A549 (cell line): Measurements from ENCODE around the gene S100A8. TPM values are rescaled to one million over a fixed set of nuclear protein-coding genes. Genes with fewer than 3 reads are reported as not detected.

Source experiments
- ATAC-seq, 2 experiments: fragments of 200-7000 bp in 1 of 2; fragments of >200 bp in 1 of 2; cut with Nextera tagmentation in 1 of 2; cut with Tn5 transposase in 1 of 2; 3 replicates each; pipeline versions ENCODE4 v1.8.0 to v1.9.1; 2018 to 2020; ENCODE audit warnings: mild to moderate bottlenecking in 1 of 2, moderate library complexity in 1 of 2
- CTCF ChIA-PET: fragments of 300-600 bp; sonication (Branson Sonifier 250); formaldehyde crosslinking; extraction: SDS; loops from one replicate; lab custom pipeline; 2021; ENCODE audit warnings: antibody characterized with exemption, inconsistent platforms; lab: Yijun Ruan, JAX
- POLR2A ChIA-PET: fragments of 350-600 bp; formaldehyde crosslinking; extraction: SDS; loops from one replicate; lab custom pipeline; 2021; ENCODE audit warnings: antibody characterized with exemption, inconsistent platforms; lab: Yijun Ruan, JAX
- DNase-seq, 2 experiments: peaks; one replicate each; pipeline versions ENCODE4 v3.0.0 to v3.0.0-alpha.2; 2011 to 2016; ENCODE audit warnings: low read depth in 1 of 2, low spot score in 1 of 2
- FAIRE-seq: peaks from 2 replicates; lab custom pipeline; 2011; peaks lifted over from hg19 to GRCh38; lab: Jason Lieb, UNC
- H3K27ac ChIP-seq, 2 experiments: fragments of >200 bp; sonication (Bioruptor Twin); formaldehyde crosslinking; 3 replicates each; pipeline ENCODE4 v1.5.1; 2016 to 2017
- H3K4me1 ChIP-seq: fragments of >200 bp; sonication (Bioruptor Twin); formaldehyde crosslinking; 3 replicates; pipeline ENCODE4 v1.6.1; 2016
- H3K4me2 ChIP-seq: fragments of >200 bp; sonication (Bioruptor Twin); formaldehyde crosslinking; 3 replicates; pipeline ENCODE4 v1.6.1; 2016
- H3K4me3 ChIP-seq: fragments of >200 bp; sonication (Bioruptor Twin); formaldehyde crosslinking; 3 replicates; pipeline ENCODE4 v1.5.1; 2016
- H3K9me3 ChIP-seq: fragments of >200 bp; sonication (Bioruptor Twin); formaldehyde crosslinking; 3 replicates; pipeline ENCODE4 v1.6.1; 2016
- BHLHE40 ChIP-seq: IDR thresholded peaks from 2 replicates; pipeline ENCODE4 v1.6.1; 2012; ENCODE audit warnings: low read depth, low read length, inconsistent platforms
- CBX2 ChIP-seq: fragments of 200-600 bp; sonication (generic); IDR thresholded peaks from 2 replicates; pipeline ENCODE4 v1.6.1; 2016; ENCODE audit warnings: low read depth, mild to moderate bottlenecking, borderline replicate concordance
- CEBPB ChIP-seq, 2 experiments: fragments of >200 bp in 1 of 2; sonication (Bioruptor Twin) in 1 of 2; formaldehyde crosslinking in 1 of 2; IDR thresholded peaks; 2 replicates each; pipeline ENCODE4 v1.6.1; 2012 to 2016
- CHD4 ChIP-seq: fragments of 200-600 bp; sonication (generic); IDR thresholded peaks from 2 replicates; pipeline ENCODE4 v1.6.1; 2016; ENCODE audit warnings: antibody characterized with exemption, mild to moderate bottlenecking, borderline replicate concordance
- EHMT2 ChIP-seq: fragments of 200-600 bp; sonication (generic); IDR thresholded peaks from 2 replicates; pipeline ENCODE4 v1.6.1; 2016; ENCODE audit warnings: antibody characterized with exemption, low read depth, mild to moderate bottlenecking, moderate library complexity
- EP300 ChIP-seq, 2 experiments: fragments of >200 bp; sonication (Bioruptor Twin); formaldehyde crosslinking; IDR thresholded peaks; 2 replicates in 1 of 2; 3 replicates in 1 of 2; pipeline ENCODE4 v1.6.1; 2016 to 2017
- ESRRA ChIP-seq: fragments of 150-350 bp; IDR thresholded peaks from 2 replicates; pipeline ENCODE4 v1.6.1; 2014; ENCODE audit warnings: mild to moderate bottlenecking, low read length, borderline replicate concordance
- FOXS1 ChIP-seq: fragments of 250-450 bp; sonication (Bioruptor Pico); IDR thresholded peaks from 2 replicates; pipeline ENCODE4 v1.5.0; 2020; ENCODE audit warnings: mild to moderate bottlenecking, moderate library complexity
- HOXB5 ChIP-seq: fragments of 250-450 bp; sonication (Bioruptor Pico); IDR thresholded peaks from 2 replicates; pipeline ENCODE4 v1.5.0; 2020; ENCODE audit warnings: mild to moderate bottlenecking, moderate library complexity
- JUNB ChIP-seq: fragments of >200 bp; sonication (Bioruptor Twin); formaldehyde crosslinking; IDR thresholded peaks from 2 replicates; pipeline ENCODE4 v1.6.1; 2016
- KDM5A ChIP-seq: fragments of 200-600 bp; sonication (generic); IDR thresholded peaks from 2 replicates; pipeline ENCODE4 v1.6.1; 2016; ENCODE audit warnings: antibody characterized with exemption, mild to moderate bottlenecking
- MYC ChIP-seq: IDR thresholded peaks from 2 replicates; pipeline ENCODE4 v1.6.1; 2012; ENCODE audit warnings: mild to moderate bottlenecking, inconsistent platforms, low read length, improper control_type of control experiment, borderline replicate concordance
- NPAS2 ChIP-seq: fragments of 250-450 bp; sonication (Bioruptor Pico); IDR thresholded peaks from 2 replicates; pipeline ENCODE4 v1.8.0; 2022; ENCODE audit warnings: mild to moderate bottlenecking, moderate library complexity, borderline replicate concordance
- PHF8 ChIP-seq: fragments of 200-600 bp; sonication (generic); IDR thresholded peaks from 2 replicates; pipeline ENCODE4 v1.6.1; 2016; ENCODE audit warnings: low read depth, mild to moderate bottlenecking, antibody characterized with exemption, moderate library complexity, borderline replicate concordance
- RAD21 ChIP-seq, 2 experiments: fragments of >200 bp in 1 of 2; sonication (Bioruptor Twin) in 1 of 2; formaldehyde crosslinking in 1 of 2; IDR thresholded peaks in 1 of 2; conservative IDR thresholded peaks in 1 of 2; 2 replicates in 1 of 2; 3 replicates in 1 of 2; pipeline ENCODE4 v1.6.1; 2012 to 2018; ENCODE audit warnings: inconsistent platforms in 1 of 2
- RFX5 ChIP-seq: fragments of 450-650 bp; IDR thresholded peaks from 2 replicates; pipeline ENCODE4 v1.7.1; 2014; ENCODE audit warnings: antibody characterized with exemption, mild to moderate bottlenecking, moderate library complexity
- RNF2 ChIP-seq: fragments of 200-600 bp; sonication (generic); IDR thresholded peaks from 2 replicates; pipeline ENCODE4 v1.6.1; 2016; ENCODE audit warnings: low read depth, mild to moderate bottlenecking, antibody characterized with exemption, moderate library complexity, borderline replicate concordance
- SMC3 ChIP-seq: fragments of >200 bp; sonication (Bioruptor Twin); formaldehyde crosslinking; IDR thresholded peaks from 3 replicates; pipeline ENCODE4 v1.6.1; 2018; ENCODE audit warnings: inconsistent platforms
- TP53 ChIP-seq: fragments of 250-450 bp; sonication (Bioruptor Pico); IDR thresholded peaks from 2 replicates; pipeline ENCODE4 v1.5.0; 2021; ENCODE audit warnings: mild to moderate bottlenecking, moderate library complexity
- ZC3H11A ChIP-seq: fragments of 450-650 bp; IDR thresholded peaks from 2 replicates; pipeline ENCODE4 v1.6.1; 2014; ENCODE audit warnings: antibody characterized with exemption, mild to moderate bottlenecking
- WGBS: methylation state at CpG from one replicate; pipeline ENCODE4 v1.1.6; 2017; ENCODE audit errors: missing lambda C conversion rate; 5-methylcytosine and 5-hydroxymethylcytosine counted together
- polyA plus RNA-seq, 4 experiments: library from polyadenylated mRNA; depleted of rRNA in 3 of 4; stranded (reverse); fragments of >200 nt; fragmentation: RNase III in 1 of 4; extraction: RNeasy Plus Mini Kit Qiagen cat#74134 plus additional on column Dnase treatment in 1 of 4; gene quantifications; 2 replicates in 3 of 4; 3 replicates in 1 of 4; pipeline ENCODE4 v1.2.3, GENCODE V29; 2011 to 2017
- TF ChIP-seq, protein P1 (sequence below): fragments of >200 bp; sonication (Bioruptor Twin); formaldehyde crosslinking; IDR thresholded peaks from 3 replicates; pipeline ENCODE4 v1.6.1; 2016
- TF ChIP-seq, protein P2 (sequence below): fragments of 450-650 bp; IDR thresholded peaks from 2 replicates; pipeline ENCODE4 v1.6.1; 2014; ENCODE audit warnings: antibody characterized with exemption
- TF ChIP-seq, protein P3 (sequence below): fragments of 250-450 bp; sonication (Bioruptor Pico); IDR thresholded peaks from 2 replicates; pipeline ENCODE4 v1.5.0; 2021; ENCODE audit warnings: mild to moderate bottlenecking, moderate library complexity, borderline replicate concordance
- TF ChIP-seq, protein P4 (sequence below): fragments of 200-600 bp; sonication (generic); IDR thresholded peaks from 2 replicates; pipeline ENCODE4 v1.6.1; 2016; ENCODE audit warnings: antibody characterized with exemption, mild to moderate bottlenecking, moderate library complexity
- TF ChIP-seq, protein P5 (sequence below): fragments of 150-350 bp; IDR thresholded peaks from 2 replicates; pipeline ENCODE4 v1.6.1; 2014; ENCODE audit warnings: low read depth, mild to moderate bottlenecking, low read length

The S100A8 gene
- polyA plus RNA-seq, 2 of the 4 experiments (the other 2 are of a cell fraction), result not detected

DNA sequence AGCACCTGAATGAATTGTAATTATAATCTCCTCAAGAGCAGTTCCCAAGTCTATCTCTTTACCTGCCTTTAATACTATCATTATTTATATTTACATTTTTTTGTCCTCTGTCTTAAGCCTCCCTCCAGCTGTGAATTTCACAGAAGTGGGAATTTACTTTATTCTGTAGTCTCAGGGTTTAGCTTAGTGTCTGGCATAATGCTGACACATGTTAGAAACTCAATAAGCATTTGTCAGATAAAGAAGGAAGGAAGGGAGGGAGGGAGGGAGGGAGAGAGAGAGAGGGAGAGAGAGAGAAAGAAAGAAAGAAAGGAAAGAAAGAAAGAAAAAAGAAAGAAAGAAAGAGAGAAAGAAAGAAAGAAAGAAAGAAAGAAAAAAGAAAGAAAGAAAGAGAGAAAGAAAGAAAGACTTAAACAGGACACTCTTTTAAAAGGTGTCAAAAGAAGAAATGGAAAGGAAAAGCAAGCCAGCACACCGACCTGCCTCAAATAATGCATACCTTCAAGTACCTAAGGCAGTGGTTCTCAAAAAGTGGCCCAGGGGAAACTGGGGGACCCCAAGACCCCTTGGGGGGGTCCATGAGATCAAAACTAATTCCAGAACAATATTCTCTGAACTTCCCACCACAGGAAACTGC is 40.4 kb downstream of the S100A8 start:
- H3K4me3 ChIP-seq, result no peak overlapping the region
- FAIRE-seq, result no peak
- ChIA-PET CTCF (interaction anchor here (1.2 to 13.2 kb wide), 6 partner anchors 13 to 222 kb away, joined by 3 to 731 read pairs (median 8); no protein-coding TSS in a partner anchor), POLR2A (no interaction called here)
- no peak for ATAC-seq
- 15% methylated on average over 1 of the region's 1 CpG for WGBS
- TF ChIP-seq JUNB (no peak), EHMT2 (no peak), RAD21 (conservative IDR thresholded peaks at IDR 0.05 in 1 of 2, IDR thresholded peaks at IDR 0.05 in 1 of 2) (no peak), ESRRA (no peak), EP300 (IDR thresholded peaks at IDR 0.05) (no peak), HOXB5 (CRISPR knock-in tag) (no peak), RFX5 (no peak), BHLHE40 (no peak), CHD4 (no peak), FOXS1 (CRISPR knock-in tag) (no peak), CEBPB (IDR thresholded peaks at IDR 0.05) (no peak), PHF8 (no peak)
- TF ChIP-seq, protein P1, sequence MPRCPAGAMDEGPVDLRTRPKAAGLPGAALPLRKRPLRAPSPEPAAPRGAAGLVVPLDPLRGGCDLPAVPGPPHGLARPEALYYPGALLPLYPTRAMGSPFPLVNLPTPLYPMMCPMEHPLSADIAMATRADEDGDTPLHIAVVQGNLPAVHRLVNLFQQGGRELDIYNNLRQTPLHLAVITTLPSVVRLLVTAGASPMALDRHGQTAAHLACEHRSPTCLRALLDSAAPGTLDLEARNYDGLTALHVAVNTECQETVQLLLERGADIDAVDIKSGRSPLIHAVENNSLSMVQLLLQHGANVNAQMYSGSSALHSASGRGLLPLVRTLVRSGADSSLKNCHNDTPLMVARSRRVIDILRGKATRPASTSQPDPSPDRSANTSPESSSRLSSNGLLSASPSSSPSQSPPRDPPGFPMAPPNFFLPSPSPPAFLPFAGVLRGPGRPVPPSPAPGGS, result no peak
- TF ChIP-seq, protein P2, sequence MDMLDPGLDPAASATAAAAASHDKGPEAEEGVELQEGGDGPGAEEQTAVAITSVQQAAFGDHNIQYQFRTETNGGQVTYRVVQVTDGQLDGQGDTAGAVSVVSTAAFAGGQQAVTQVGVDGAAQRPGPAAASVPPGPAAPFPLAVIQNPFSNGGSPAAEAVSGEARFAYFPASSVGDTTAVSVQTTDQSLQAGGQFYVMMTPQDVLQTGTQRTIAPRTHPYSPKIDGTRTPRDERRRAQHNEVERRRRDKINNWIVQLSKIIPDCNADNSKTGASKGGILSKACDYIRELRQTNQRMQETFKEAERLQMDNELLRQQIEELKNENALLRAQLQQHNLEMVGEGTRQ, result no peak
- TF ChIP-seq, protein P3, sequence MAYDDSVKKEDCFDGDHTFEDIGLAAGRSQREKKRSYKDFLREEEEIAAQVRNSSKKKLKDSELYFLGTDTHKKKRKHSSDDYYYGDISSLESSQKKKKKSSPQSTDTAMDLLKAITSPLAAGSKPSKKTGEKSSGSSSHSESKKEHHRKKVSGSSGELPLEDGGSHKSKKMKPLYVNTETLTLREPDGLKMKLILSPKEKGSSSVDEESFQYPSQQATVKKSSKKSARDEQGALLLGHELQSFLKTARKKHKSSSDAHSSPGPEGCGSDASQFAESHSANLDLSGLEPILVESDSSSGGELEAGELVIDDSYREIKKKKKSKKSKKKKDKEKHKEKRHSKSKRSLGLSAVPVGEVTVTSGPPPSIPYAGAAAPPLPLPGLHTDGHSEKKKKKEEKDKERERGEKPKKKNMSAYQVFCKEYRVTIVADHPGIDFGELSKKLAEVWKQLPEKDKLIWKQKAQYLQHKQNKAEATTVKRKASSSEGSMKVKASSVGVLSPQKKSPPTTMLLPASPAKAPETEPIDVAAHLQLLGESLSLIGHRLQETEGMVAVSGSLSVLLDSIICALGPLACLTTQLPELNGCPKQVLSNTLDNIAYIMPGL (CRISPR knock-in tag), result no peak
- H3K9me3 ChIP-seq, result no peaks in the 10 kb centered on the region
- no peak for DNase-seq
- no peaks in the 10 kb centered on the region for H3K4me1 ChIP-seq
- no peak overlapping the region for H3K27ac ChIP-seq
- no peak overlapping the region for H3K4me2 ChIP-seq

DNA sequence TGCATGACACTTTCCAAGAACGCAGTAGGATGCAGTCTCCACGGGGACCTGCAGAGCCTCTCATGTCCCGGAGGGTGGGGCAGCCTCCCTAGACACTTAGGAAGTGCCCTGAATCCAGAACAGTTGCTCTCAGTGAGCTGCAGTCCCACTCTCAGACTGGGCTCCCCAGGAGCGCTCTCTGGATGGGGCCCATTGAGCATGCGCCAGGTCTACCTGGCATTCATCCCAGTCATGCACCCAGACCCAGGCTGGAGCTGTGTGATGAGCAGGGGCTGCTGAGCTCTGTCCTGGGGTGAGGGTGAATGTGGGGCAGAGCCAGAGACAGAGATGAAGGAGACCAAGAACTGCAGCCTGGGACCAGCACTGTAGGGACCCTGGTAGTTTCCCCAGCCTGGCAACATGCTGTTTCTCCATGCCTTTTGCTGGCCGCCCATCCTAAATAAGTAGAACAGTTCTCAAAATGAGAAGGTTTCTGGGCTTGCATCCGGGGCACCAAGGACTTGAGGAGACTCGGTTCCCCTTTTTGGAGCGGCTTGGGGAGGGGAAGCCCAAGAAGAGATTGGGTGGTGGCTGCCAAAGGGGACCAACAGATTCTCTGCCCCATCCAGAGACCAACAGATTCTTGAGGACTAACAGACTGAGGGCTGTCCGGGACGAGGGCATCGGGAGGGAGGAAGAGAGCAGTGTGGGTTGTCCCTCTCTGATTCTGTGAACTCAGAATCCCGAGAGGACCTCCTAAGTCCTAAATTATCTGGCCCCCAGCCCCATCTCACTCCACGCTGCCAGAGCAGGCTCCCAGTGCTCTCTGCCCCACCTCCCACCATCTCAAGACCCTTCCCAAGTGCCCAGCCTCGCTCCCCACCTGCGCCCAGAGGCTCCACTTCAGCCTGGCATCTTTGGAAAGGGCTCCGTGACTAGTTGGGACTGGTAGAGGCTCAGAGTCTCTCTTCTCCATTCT is 41.2 kb downstream of the S100A8 start:
- no peaks in the 10 kb centered on the region for H3K9me3 ChIP-seq
- no peaks in the 10 kb centered on the region for H3K4me1 ChIP-seq
- H3K27ac ChIP-seq, result no peak overlapping the region
- H3K4me2 ChIP-seq, result no peak overlapping the region
- ATAC-seq, result peak; percentile 22 to 45; a peak in 3 of 6 replicates
- no peak for TF ChIP-seq PHF8
- TF ChIP-seq KDM5A, result no peak
- no peak for TF ChIP-seq TP53
- TF ChIP-seq CEBPB (IDR thresholded peaks at IDR 0.05), result no peak
- TF ChIP-seq BHLHE40, result no peak
- TF ChIP-seq MYC, result no peak
- TF ChIP-seq EP300 (IDR thresholded peaks at IDR 0.05), result no peak
- TF ChIP-seq NPAS2 (CRISPR knock-in tag), result no peak
- TF ChIP-seq RNF2, result no peak
- TF ChIP-seq, protein P4, sequence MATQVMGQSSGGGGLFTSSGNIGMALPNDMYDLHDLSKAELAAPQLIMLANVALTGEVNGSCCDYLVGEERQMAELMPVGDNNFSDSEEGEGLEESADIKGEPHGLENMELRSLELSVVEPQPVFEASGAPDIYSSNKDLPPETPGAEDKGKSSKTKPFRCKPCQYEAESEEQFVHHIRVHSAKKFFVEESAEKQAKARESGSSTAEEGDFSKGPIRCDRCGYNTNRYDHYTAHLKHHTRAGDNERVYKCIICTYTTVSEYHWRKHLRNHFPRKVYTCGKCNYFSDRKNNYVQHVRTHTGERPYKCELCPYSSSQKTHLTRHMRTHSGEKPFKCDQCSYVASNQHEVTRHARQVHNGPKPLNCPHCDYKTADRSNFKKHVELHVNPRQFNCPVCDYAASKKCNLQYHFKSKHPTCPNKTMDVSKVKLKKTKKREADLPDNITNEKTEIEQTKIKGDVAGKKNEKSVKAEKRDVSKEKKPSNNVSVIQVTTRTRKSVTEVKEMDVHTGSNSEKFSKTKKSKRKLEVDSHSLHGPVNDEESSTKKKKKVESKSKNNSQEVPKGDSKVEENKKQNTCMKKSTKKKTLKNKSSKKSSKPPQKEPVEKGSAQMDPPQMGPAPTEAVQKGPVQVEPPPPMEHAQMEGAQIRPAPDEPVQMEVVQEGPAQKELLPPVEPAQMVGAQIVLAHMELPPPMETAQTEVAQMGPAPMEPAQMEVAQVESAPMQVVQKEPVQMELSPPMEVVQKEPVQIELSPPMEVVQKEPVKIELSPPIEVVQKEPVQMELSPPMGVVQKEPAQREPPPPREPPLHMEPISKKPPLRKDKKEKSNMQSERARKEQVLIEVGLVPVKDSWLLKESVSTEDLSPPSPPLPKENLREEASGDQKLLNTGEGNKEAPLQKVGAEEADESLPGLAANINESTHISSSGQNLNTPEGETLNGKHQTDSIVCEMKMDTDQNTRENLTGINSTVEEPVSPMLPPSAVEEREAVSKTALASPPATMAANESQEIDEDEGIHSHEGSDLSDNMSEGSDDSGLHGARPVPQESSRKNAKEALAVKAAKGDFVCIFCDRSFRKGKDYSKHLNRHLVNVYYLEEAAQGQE, result no peak
- TF ChIP-seq, protein P5, sequence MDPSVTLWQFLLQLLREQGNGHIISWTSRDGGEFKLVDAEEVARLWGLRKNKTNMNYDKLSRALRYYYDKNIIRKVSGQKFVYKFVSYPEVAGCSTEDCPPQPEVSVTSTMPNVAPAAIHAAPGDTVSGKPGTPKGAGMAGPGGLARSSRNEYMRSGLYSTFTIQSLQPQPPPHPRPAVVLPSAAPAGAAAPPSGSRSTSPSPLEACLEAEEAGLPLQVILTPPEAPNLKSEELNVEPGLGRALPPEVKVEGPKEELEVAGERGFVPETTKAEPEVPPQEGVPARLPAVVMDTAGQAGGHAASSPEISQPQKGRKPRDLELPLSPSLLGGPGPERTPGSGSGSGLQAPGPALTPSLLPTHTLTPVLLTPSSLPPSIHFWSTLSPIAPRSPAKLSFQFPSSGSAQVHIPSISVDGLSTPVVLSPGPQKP, result no peak
- no peak for TF ChIP-seq SMC3
- TF ChIP-seq CBX2, result no peak
- TF ChIP-seq ZC3H11A, result no peak
- TF ChIP-seq, all 56 proteins: peak for 0
- DNase-seq (no peak), FAIRE-seq (no peak)
- 16% methylated on average over 16 of the region's 17 CpGs for WGBS
- H3K4me3 ChIP-seq, result no peak overlapping the region
- ChIA-PET CTCF (interaction anchor here (1.0 to 13.2 kb wide), 10 partner anchors 8 to 218 kb away, joined by 3 to 731 read pairs (median 4); partner anchors contain the start of gene S100A9), POLR2A (no interaction called here)
